Calu3 (cell line): ENCODE measurements around the gene MLLT6. TPM values are rescaled to one million over a fixed set of nuclear protein-coding genes. Genes with fewer than 3 reads are reported as not detected.

Experiments
- BruUV-seq: library from RNA; stranded (reverse); fragments of 400-500 nt; replicated peaks from 2 replicates; lab custom pipeline; 2021; lab: Mats Ljungman, UMichigan
- CTCF ChIA-PET: fragments of 300-600 bp; sonication (Branson Sonifier 250); formaldehyde crosslinking; loops from one replicate; lab custom pipeline; 2022; ENCODE audit warnings: antibody characterized with exemption; lab: Charles Lee
- DNase-seq: peaks from one replicate; pipeline ENCODE4 v3.0.0; 2022
- H3K27ac Mint-ChIP-seq: one replicate; pipeline ENCODE4 v1.8.0; 2022; ENCODE audit warnings: mixed read lengths; ENCODE audit not compliant: unreplicated experiment
- H3K27me3 Mint-ChIP-seq: one replicate; pipeline ENCODE4 v1.8.0; 2022; ENCODE audit warnings: mixed read lengths; ENCODE audit not compliant: unreplicated experiment
- H3K36me3 Mint-ChIP-seq: one replicate; pipeline ENCODE4 v1.8.0; 2022; ENCODE audit warnings: mild to moderate bottlenecking, moderate library complexity, mixed read lengths; ENCODE audit not compliant: insufficient read depth, unreplicated experiment
- H3K4me1 Mint-ChIP-seq: one replicate; pipeline ENCODE4 v1.8.0; 2022; ENCODE audit warnings: mild to moderate bottlenecking, low read depth, mixed read lengths; ENCODE audit not compliant: unreplicated experiment
- H3K4me3 Mint-ChIP-seq: one replicate; pipeline ENCODE4 v1.8.0; 2022; ENCODE audit warnings: mild to moderate bottlenecking, low read depth, moderate library complexity, mixed read lengths; ENCODE audit not compliant: unreplicated experiment
- H3K9me3 Mint-ChIP-seq: one replicate; pipeline ENCODE4 v1.8.0; 2022; ENCODE audit warnings: low read depth, mixed read lengths; ENCODE audit not compliant: unreplicated experiment
- intact Hi-C: fragments of 100-400 bp; cut with micrococcal nuclease; formaldehyde crosslinking; loops from one replicate; pipeline ENCODE4 v1.10.0; 2022; ENCODE audit not compliant: unreplicated experiment
- total RNA-seq: library from RNA; stranded (reverse); gene quantifications from 2 replicates; pipeline ENCODE4 v1.2.3, GENCODE V29; 2022
- TF ChIP-seq, protein P1 (sequence below): fragments of 200-600 bp; IDR thresholded peaks from one replicate; pipeline ENCODE4 v1.8.0; 2022; ENCODE audit warnings: antibody characterized with exemption; ENCODE audit not compliant: unreplicated experiment

Gene MLLT6
- total RNA-seq, 1 experiment from 2014 or later = 463 TPM

DNA sequence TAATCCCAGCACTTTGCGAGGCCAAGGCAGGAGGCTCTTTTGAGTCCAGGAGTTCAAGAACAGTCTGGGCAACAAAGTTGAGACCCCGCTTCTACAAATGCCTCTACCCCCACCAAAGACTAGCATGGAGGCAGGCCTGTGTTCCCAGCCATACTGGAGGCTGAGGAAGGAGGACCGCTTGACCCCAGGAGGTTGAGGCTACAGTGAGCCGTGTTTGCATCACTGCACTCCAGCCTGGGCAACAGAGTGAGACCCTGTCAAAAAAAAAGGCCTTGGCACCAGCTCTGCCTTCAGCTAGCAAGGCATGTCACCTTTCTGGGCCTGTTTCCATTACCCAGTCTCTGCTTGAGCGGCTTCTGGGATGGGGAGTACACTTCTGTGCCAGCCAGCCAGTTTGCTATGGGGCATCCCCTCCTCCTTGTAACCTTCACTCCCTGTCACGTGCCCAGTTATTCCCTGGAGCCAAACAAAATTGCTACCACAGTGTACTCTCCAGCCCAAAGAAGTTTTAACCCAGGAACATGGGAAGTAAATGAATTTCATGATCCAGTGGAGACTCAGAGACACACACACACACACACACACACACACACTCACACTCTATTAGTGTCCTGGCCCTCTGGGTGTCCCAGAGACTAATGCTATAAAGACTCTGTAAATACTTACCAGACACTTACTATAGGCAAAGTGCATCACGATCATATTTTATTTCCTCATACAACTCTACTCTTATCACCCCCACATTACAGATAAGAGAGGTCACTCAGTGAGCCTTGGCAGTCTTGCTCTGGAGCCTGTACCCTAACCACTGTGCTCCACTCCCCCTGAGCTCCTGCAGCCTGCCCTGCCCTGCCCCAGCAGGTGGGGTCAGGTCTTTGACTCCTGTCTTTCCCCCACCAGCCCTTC is 27.6 kb downstream of the MLLT6 start:
- TF ChIP-seq, protein P1, sequence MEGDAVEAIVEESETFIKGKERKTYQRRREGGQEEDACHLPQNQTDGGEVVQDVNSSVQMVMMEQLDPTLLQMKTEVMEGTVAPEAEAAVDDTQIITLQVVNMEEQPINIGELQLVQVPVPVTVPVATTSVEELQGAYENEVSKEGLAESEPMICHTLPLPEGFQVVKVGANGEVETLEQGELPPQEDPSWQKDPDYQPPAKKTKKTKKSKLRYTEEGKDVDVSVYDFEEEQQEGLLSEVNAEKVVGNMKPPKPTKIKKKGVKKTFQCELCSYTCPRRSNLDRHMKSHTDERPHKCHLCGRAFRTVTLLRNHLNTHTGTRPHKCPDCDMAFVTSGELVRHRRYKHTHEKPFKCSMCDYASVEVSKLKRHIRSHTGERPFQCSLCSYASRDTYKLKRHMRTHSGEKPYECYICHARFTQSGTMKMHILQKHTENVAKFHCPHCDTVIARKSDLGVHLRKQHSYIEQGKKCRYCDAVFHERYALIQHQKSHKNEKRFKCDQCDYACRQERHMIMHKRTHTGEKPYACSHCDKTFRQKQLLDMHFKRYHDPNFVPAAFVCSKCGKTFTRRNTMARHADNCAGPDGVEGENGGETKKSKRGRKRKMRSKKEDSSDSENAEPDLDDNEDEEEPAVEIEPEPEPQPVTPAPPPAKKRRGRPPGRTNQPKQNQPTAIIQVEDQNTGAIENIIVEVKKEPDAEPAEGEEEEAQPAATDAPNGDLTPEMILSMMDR = no peak
- H3K27ac Mint-ChIP-seq = peak overlapping the region; percentile 15
- no TSS peak for BruUV-seq
- H3K27me3 Mint-ChIP-seq = no peaks in the 10 kb centered on the region
- DNase-seq = no peak
- H3K36me3 Mint-ChIP-seq = peaks cover 98% of the 10 kb centered on the region
- CTCF ChIA-PET = interaction anchor here (0.7 kb wide), 1 partner anchor 503 kb away, joined by 4 read pairs; no protein-coding TSS in a partner anchor
- no peaks in the 10 kb centered on the region for H3K9me3 Mint-ChIP-seq
- H3K4me1 Mint-ChIP-seq = peaks cover 44% of the 10 kb centered on the region
- H3K4me3 Mint-ChIP-seq = peak overlapping the region; percentile 90
- intact Hi-C loops = no loop called here

DNA sequence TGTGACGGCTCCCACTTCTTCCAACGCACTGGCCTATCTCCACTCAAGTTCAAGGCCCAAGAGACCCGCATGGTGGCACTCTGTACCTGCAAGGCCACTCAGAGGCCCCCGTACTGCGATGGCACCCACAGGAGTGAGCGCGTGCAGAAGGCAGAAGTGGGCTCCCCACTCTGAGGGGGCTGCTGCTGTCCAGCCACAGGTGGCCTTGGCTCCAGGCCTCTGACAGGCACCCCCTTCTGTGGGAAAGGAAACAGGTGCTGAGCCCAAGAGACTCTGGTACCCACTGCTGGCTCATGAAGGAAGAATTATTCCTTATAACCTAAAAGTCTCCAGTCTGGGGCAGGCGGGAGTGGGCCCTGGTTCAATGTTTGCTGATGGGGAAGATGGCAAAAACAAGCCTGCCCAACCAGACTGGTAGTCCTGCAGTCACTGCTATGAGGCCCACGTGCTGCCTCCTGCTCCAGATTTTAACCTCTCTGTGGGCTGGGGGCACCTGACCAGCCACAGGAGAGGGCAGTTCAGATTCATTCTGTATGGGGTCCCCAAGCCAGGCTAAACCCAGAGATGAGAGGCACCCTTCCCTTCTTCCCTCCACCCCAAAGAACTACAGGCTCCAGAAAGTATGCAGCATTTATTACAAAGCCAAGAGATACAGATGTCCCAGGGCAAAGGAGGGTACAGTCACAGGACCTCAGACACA is 28.4 kb downstream of the MLLT6 start:
- intact Hi-C loops = no loop called here
- TF ChIP-seq, protein P1 = no peak
- H3K27ac Mint-ChIP-seq = peak overlapping the region; percentile 15

DNA sequence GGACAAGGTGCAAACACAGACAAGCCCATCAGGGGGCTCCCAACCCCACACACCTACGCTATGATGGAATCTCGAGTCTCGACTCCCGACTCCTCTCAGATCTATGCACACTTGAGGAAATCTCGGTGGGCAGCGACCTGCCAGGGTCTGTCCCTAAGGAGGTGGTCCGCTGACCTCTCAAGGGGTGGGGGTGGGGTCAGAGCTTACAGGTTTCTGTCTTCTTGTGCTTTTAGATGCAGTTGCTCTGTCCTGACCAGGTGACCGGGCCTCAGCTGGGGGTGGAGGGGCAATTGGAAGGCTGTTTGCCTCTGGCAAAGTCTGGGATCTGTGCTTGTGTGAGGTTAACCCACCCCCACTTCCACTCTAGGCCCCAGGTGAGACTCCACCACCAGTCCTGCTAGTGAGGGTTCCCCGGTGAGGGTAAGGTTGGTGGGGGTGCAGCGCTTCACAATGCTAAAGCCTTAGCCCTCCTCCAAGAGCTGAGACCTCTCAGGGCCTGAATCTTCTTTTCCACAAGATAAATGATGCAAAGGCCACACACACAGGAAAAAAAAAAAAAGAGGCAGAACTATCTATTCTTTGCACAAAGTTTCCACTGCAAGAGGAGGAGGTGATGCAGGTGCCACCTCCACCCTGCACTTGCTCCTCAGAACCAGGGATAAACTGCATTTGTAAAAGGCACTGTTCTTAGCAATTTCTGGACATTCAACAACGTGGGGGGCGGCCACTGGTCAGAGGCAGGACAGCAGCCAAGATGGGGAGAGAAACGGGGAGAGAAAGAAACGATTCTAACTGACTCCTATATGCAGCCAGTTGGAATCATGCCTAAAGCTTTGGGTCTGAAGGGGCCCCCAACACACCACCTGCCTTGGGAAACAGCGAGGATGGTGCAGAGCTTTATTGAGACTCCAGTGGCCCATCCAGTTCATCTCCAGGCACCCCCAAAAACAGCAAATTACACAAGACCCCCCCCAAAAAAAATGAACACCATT is 29.2 kb downstream of the MLLT6 start:
- DNase-seq = peak; percentile 75
- CTCF ChIA-PET = interaction anchor here (0.5 to 2.6 kb wide), 22 partner anchors 11 to 1302 kb away, joined by 3 to 84 read pairs (median 6); partner anchors contain the start of genes MLLT6, PSMB3 and SRCIN1
- TF ChIP-seq, protein P1 = peak; percentile 70
- H3K9me3 Mint-ChIP-seq = no peaks in the 10 kb centered on the region
- H3K4me3 Mint-ChIP-seq = no peak overlapping the region
- no TSS peak for BruUV-seq
- no peaks in the 10 kb centered on the region for H3K27me3 Mint-ChIP-seq
- intact Hi-C loops = no loop called here
- peak overlapping the region; percentile 15 for H3K27ac Mint-ChIP-seq
- peaks cover 44% of the 10 kb centered on the region for H3K4me1 Mint-ChIP-seq
- peaks cover 98% of the 10 kb centered on the region for H3K36me3 Mint-ChIP-seq

More for the DNA sequence above, 28.4 kb downstream of the MLLT6 start:
- H3K4me3 Mint-ChIP-seq = peak overlapping the region; percentile 2
- no peaks in the 10 kb centered on the region for H3K27me3 Mint-ChIP-seq
- peaks cover 98% of the 10 kb centered on the region for H3K36me3 Mint-ChIP-seq
- CTCF ChIA-PET = interaction anchor here (0.9 to 2.6 kb wide), 2 partner anchors 29 to 141 kb away, joined by 3 to 38 read pairs; partner anchors contain the start of gene MLLT6
- H3K4me1 Mint-ChIP-seq = peaks cover 44% of the 10 kb centered on the region
- no peaks in the 10 kb centered on the region for H3K9me3 Mint-ChIP-seq
- TSS peak; percentile 4 for BruUV-seq
- DNase-seq = no peak
